HepG2 (cell line): ENCODE data around the gene ATP9B. TPM values are rescaled to one million over a fixed set of nuclear protein-coding genes. Genes with fewer than 3 reads are reported as not detected.

Experiments used
- ATAC-seq: fragments of 200-7000 bp; cut with Tn5 transposase; 3 replicates; pipeline ENCODE4 v1.9.1; 2020; ENCODE audit warnings: mild to moderate bottlenecking, moderate library complexity
- BruUV-seq: library from RNA; stranded (reverse); fragments of 400-500 nt; replicated peaks from 2 replicates; lab custom pipeline; 2021; lab: Mats Ljungman, UMichigan
- CTCF ChIA-PET: fragments of 300-600 bp; formaldehyde crosslinking; extraction: SDS; loops from one replicate; lab custom pipeline; 2021; ENCODE audit warnings: low total read pairs, inconsistent platforms, low intra/inter-chr PET ratio; lab: Yijun Ruan, JAX
- POLR2A ChIA-PET: fragments of 350-600 bp; sonication (Branson Sonifier 250); formaldehyde crosslinking; loops from one replicate; lab custom pipeline; 2020; ENCODE audit warnings: antibody characterized with exemption, inconsistent platforms; lab: Yijun Ruan, JAX
- DNase-seq: peaks from one replicate; pipeline ENCODE4 v3.0.0-alpha.2; 2015; ENCODE audit warnings: low spot score
- FAIRE-seq: peaks from 3 replicates; lab custom pipeline; 2011; peaks lifted over from hg19 to GRCh38; lab: Jason Lieb, UNC
- H2AFZ ChIP-seq: one replicate; pipeline ENCODE4 v1.6.1; 2011; ENCODE audit warnings: low read length, inconsistent platforms
- H3K27ac ChIP-seq: fragments of 300-600 bp; 3 replicates; pipeline ENCODE4 v1.8.0; 2011; ENCODE audit warnings: mixed run types, mild to moderate bottlenecking, mixed read lengths, low read length, inconsistent platforms; ENCODE audit not compliant: insufficient read depth; ENCODE audit errors: extremely low read length
- H3K27me3 ChIP-seq, 2 experiments: fragments of 200-600 bp in 1 of 2; 2 replicates in 1 of 2; 3 replicates in 1 of 2; pipeline versions ENCODE4 v1.6.0 to v1.8.0; 2011; ENCODE audit warnings: low read length in 2 of 2, mild to moderate bottlenecking in 2 of 2, moderate library complexity in 2 of 2, inconsistent platforms in 1 of 2; ENCODE audit not compliant: insufficient read depth in 2 of 2, control insufficient read depth in 1 of 2
- H3K36me3 ChIP-seq, 2 experiments: fragments of 200-600 bp in 1 of 2; replicated peaks in 1 of 2; 2 replicates in 1 of 2; 3 replicates in 1 of 2; pipeline versions ENCODE4 v1.5.1 to v1.8.0; 2011; ENCODE audit warnings: low read length in 2 of 2, inconsistent platforms in 1 of 2; ENCODE audit not compliant: insufficient read depth in 2 of 2, control insufficient read depth in 1 of 2
- H3K4me1 ChIP-seq: 2 replicates; pipeline ENCODE4 v1.5.1; 2012; ENCODE audit warnings: low read length, inconsistent platforms; ENCODE audit not compliant: insufficient read depth
- H3K4me2 ChIP-seq: 2 replicates; pipeline ENCODE4 v1.6.0; 2011; ENCODE audit warnings: low read depth, low read length, inconsistent platforms
- H3K4me3 ChIP-seq, 3 experiments: fragments of 200-600 bp in 1 of 3; sonication (generic), shearing (Covaris generic) in 1 of 3; replicated peaks in 1 of 3; 2 replicates each; pipeline ENCODE4 v1.5.1; 2011 to 2016; ENCODE audit warnings: low read length in 3 of 3, inconsistent platforms in 2 of 3, low read depth in 2 of 3, mild to moderate bottlenecking in 2 of 3, control low read depth in 1 of 3, mixed read lengths in 1 of 3; ENCODE audit not compliant: insufficient read depth in 1 of 3
- H3K79me2 ChIP-seq: one replicate; pipeline ENCODE4 v1.6.1; 2011; ENCODE audit warnings: low read length, inconsistent platforms; ENCODE audit not compliant: insufficient read depth
- H3K9ac ChIP-seq: 2 replicates; pipeline ENCODE4 v1.6.0; 2011; ENCODE audit warnings: mild to moderate bottlenecking, low read depth, low read length, inconsistent platforms; ENCODE audit not compliant: insufficient read depth
- H3K9me3 ChIP-seq: 2 replicates; pipeline ENCODE4 v1.5.1; 2012; ENCODE audit warnings: mild to moderate bottlenecking, low read length
- H4K20me1 ChIP-seq: 2 replicates; pipeline ENCODE4 v1.6.0; 2011; ENCODE audit warnings: inconsistent platforms, mild to moderate bottlenecking, low read length, moderate library complexity; ENCODE audit not compliant: insufficient read depth
- MTF1 ChIP-seq: sonication (generic); formaldehyde crosslinking; IDR thresholded peaks from 2 replicates; pipeline ENCODE4 v1.5.0; 2020; ENCODE audit warnings: missing genetic modification reagents
- PHF8 ChIP-seq: sonication (generic); formaldehyde crosslinking; IDR thresholded peaks from 2 replicates; pipeline ENCODE4 v1.5.0; 2020; ENCODE audit warnings: missing genetic modification reagents
- ZBTB21 ChIP-seq: sonication (generic); formaldehyde crosslinking; IDR thresholded peaks from 2 replicates; pipeline ENCODE4 v1.4.0; 2020; ENCODE audit warnings: missing genetic modification reagents
- ZBTB42 ChIP-seq: sonication (generic); formaldehyde crosslinking; IDR thresholded peaks from 2 replicates; pipeline ENCODE4 v1.5.0; 2020; ENCODE audit warnings: mild to moderate bottlenecking, missing genetic modification reagents
- ZBTB44 ChIP-seq: sonication (generic); formaldehyde crosslinking; IDR thresholded peaks from 2 replicates; pipeline ENCODE4 v1.4.0; 2020; ENCODE audit warnings: missing genetic modification reagents
- ZNF530 ChIP-seq: sonication (generic); formaldehyde crosslinking; IDR thresholded peaks from 2 replicates; pipeline ENCODE4 v1.5.0; 2020; ENCODE audit warnings: low read depth, mild to moderate bottlenecking, missing genetic modification reagents
- ZNF546 ChIP-seq: sonication (generic); formaldehyde crosslinking; conservative IDR thresholded peaks from 2 replicates; pipeline ENCODE4 v1.8.1; 2023; ENCODE audit warnings: mild to moderate bottlenecking, missing genetic modification reagents
- ZNF670 ChIP-seq: sonication (generic); formaldehyde crosslinking; IDR thresholded peaks from 2 replicates; pipeline ENCODE4 v1.8.0; 2022; ENCODE audit warnings: mild to moderate bottlenecking, missing genetic modification reagents, borderline replicate concordance
- WGBS: methylation state at CpG from one replicate; pipeline ENCODE4 v1.1.6; 2017; ENCODE audit warnings: low lambda C conversion rate; 5-methylcytosine and 5-hydroxymethylcytosine counted together
- in situ Hi-C: cut with HindIII; loops from 2 replicates; pipeline ENCODE4 v1.10.0; 2017; ENCODE audit warnings: low pct_unique_long_range_greater_than_20kb; ENCODE audit not compliant: extremely low pct_ligation_motif_present
- intact Hi-C: fragments of 100-400 bp; cut with micrococcal nuclease; formaldehyde crosslinking; loops from one replicate; pipeline ENCODE4 v1.10.0; 2022; ENCODE audit not compliant: unreplicated experiment
- polyA plus RNA-seq, 8 experiments: library from polyadenylated mRNA; depleted of rRNA in 3 of 8; stranded (reverse) in 7 of 8; unstranded in 1 of 8; fragments of >200 nt; fragmentation: Illumina TruSeq in 4 of 8; extraction: Trizol in 4 of 8; gene quantifications; 2 replicates each; pipeline versions ENCODE4 v1.2.1 to v1.2.3, GENCODE V29; 2011 to 2016; ENCODE audit warnings: low read depth in 4 of 8, missing spikeins in 1 of 8, mixed read lengths in 1 of 8; ENCODE audit not compliant: insufficient read depth in 1 of 8
- total RNA-seq, 5 experiments: library from RNA; depleted of rRNA; stranded (reverse); fragments of >200 nt; fragmentation: Illumina TruSeq; extraction: Trizol; gene quantifications; 2 replicates each; pipeline ENCODE4 v1.2.3, GENCODE V29; 2016; ENCODE audit warnings: low read depth in 1 of 5
- TF ChIP-seq, protein P1 (sequence below): sonication (generic); formaldehyde crosslinking; IDR thresholded peaks from 2 replicates; pipeline ENCODE4 v1.8.1; 2023; ENCODE audit warnings: missing genetic modification reagents, inconsistent platforms, borderline replicate concordance

The ATP9B gene
- total and polyA plus RNA-seq, 2 of the 13 experiments (the other 11 are each of a cell fraction or from before 2014, with no cell fraction given), result 10.8 to 11.3 TPM

GRCh38 chr18:79388043-79388442 lies 318.8 kb downstream of the ATP9B start:
- no peaks in the 10 kb centered on the region for H3K9me3 ChIP-seq
- in situ Hi-C loops (no loop called here), intact Hi-C loops (no loop called here)
- no peaks in the 10 kb centered on the region for H3K79me2 ChIP-seq
- BruUV-seq, result no TSS peak
- H2AFZ ChIP-seq, result no peak overlapping the region
- DNase-seq, result no peak
- H3K36me3 ChIP-seq, result no peaks in the 10 kb centered on the region
- ChIA-PET CTCF (no interaction called here), POLR2A (no interaction called here)
- H3K27ac ChIP-seq, result no peak overlapping the region
- TF ChIP-seq PHF8 (CRISPR knock-in tag), result no peak
- TF ChIP-seq MTF1, result no peak
- TF ChIP-seq ZNF530 (CRISPR knock-in tag), result no peak
- TF ChIP-seq ZBTB44 (CRISPR knock-in tag), result no peak
- TF ChIP-seq ZNF670 (CRISPR knock-in tag), result no peak
- WGBS, result no CpG with 5 or more reads among the region's 7 CpGs
- no peak for ATAC-seq
- H3K4me3 ChIP-seq, result no peak overlapping the region
- peaks cover 6 to 86% of the 10 kb centered on the region in 2 experiments for H3K27me3 ChIP-seq
- H4K20me1 ChIP-seq, result peaks cover 3% of the 10 kb centered on the region; the same call in 1 of the 2 replicates
- H3K9ac ChIP-seq, result no peak overlapping the region
- FAIRE-seq, result no peak
- H3K4me1 ChIP-seq, result no peaks in the 10 kb centered on the region
- H3K4me2 ChIP-seq, result no peak overlapping the region

- ChIA-PET POLR2A (no interaction called here), CTCF (no interaction called here)
- H2AFZ ChIP-seq, result no peak overlapping the region
- intact Hi-C loops (no loop called here), in situ Hi-C loops (no loop called here)
- WGBS, result 3% methylated on average over 4 of the region's 4 CpGs
- H3K27me3 ChIP-seq, result peaks cover 7 to 79% of the 10 kb centered on the region in 2 experiments
- H3K27ac ChIP-seq, result no peak overlapping the region
- H3K79me2 ChIP-seq, result no peaks in the 10 kb centered on the region
- H3K4me1 ChIP-seq, result no peaks in the 10 kb centered on the region
- no peaks in the 10 kb centered on the region for H3K36me3 ChIP-seq
- H3K4me3 ChIP-seq, result no peak overlapping the region
- no peak for TF ChIP-seq ZBTB42 (CRISPR knock-in tag)
- TF ChIP-seq, protein P1, sequence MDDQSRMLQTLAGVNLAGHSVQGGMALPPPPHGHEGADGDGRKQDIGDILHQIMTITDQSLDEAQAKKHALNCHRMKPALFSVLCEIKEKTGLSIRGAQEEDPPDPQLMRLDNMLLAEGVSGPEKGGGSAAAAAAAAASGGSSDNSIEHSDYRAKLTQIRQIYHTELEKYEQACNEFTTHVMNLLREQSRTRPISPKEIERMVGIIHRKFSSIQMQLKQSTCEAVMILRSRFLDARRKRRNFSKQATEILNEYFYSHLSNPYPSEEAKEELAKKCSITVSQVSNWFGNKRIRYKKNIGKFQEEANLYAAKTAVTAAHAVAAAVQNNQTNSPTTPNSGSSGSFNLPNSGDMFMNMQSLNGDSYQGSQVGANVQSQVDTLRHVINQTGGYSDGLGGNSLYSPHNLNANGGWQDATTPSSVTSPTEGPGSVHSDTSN, result no peak
- no peak for TF ChIP-seq ZBTB21 (CRISPR knock-in tag)
- TF ChIP-seq ZNF546, result no peak
- no peak overlapping the region for H3K4me2 ChIP-seq
- FAIRE-seq (no peak), ATAC-seq (no peak), DNase-seq (no peak)
- H3K9me3 ChIP-seq, result no peaks in the 10 kb centered on the region
- BruUV-seq, result no TSS peak
- peaks cover 3% of the 10 kb centered on the region; the same call in 1 of the 2 replicates for H4K20me1 ChIP-seq
- H3K9ac ChIP-seq, result no peak overlapping the region
Observed at GRCh38 chr18:79389689-79390088, 320.5 kb downstream of the ATP9B start.
